ENCODE measurements around the gene CYP2U1. TPM values are rescaled to one million over a fixed set of nuclear protein-coding genes. Genes with fewer than 3 reads are reported as not detected.
A peak's percentile ranks its signal among the peaks of the same experiment; 100 is the strongest.

Gene CYP2U1
- total RNA-seq, 2 donors from 2014 or later = 19.6 to 21.1 TPM

GRCh38 chr4:107906458-107907100 is 24.8 kb upstream of the CYP2U1 start:
- Histone ChIP-seq H3K4me3 (no peak overlapping the region), H3K27me3 (replicated peaks; ENCODE audit: insufficient read depth) (no peaks in the 10 kb centered on the region), H3K36me3 (no peaks in the 10 kb centered on the region), H3K9me3 (no peaks in the 10 kb centered on the region), H3K27ac (no peak overlapping the region), H3K4me1 (ENCODE audit: control insufficient read depth in 1 of 2, low read depth in 2 of 2) (no peaks in the 10 kb centered on the region)
- ATAC-seq (ENCODE audit: insufficient number of reproducible peaks, low FRiP score, low read depth) (no peak), DNase-seq (ENCODE audit: low spot score) (no peak)
- TF ChIP-seq CTCF (IDR thresholded peaks at IDR 0.05) = no peak

GRCh38 chr4:107908377-107908776 is 23.0 kb upstream of the CYP2U1 start:
- no peak for TF ChIP-seq CTCF (IDR thresholded peaks at IDR 0.05)
- no peak for ATAC-seq (ENCODE audit: insufficient number of reproducible peaks, low FRiP score, low read depth)
- no peaks in the 10 kb centered on the region for H3K9me3 ChIP-seq
- H3K27me3 ChIP-seq (replicated peaks; ENCODE audit: insufficient read depth) = no peaks in the 10 kb centered on the region
- no peak for DNase-seq (ENCODE audit: low spot score)
- no peak overlapping the region for H3K27ac ChIP-seq
- no peak overlapping the region for H3K4me3 ChIP-seq
- H3K36me3 ChIP-seq = no peaks in the 10 kb centered on the region
- H3K4me1 ChIP-seq (ENCODE audit: control insufficient read depth in 1 of 2, low read depth in 2 of 2) = no peaks in the 10 kb centered on the region

GRCh38 chr4:107913283-107913899 is 18.0 kb upstream of the CYP2U1 start:
- Histone ChIP-seq H3K27me3 (replicated peaks; ENCODE audit: insufficient read depth) (no peaks in the 10 kb centered on the region), H3K9me3 (no peaks in the 10 kb centered on the region), H3K4me1 (ENCODE audit: control insufficient read depth in 1 of 2, low read depth in 2 of 2) (no peaks in the 10 kb centered on the region), H3K27ac (no peak overlapping the region), H3K4me3 (no peak overlapping the region), H3K36me3 (no peaks in the 10 kb centered on the region)
- ATAC-seq (ENCODE audit: insufficient number of reproducible peaks, low FRiP score, low read depth) = no peak
- DNase-seq (ENCODE audit: low spot score) = peak; percentile 4
- TF ChIP-seq CTCF (IDR thresholded peaks at IDR 0.05) = peak; percentile 78

- Histone ChIP-seq H3K27ac (no peak overlapping the region), H3K4me1 (ENCODE audit: control insufficient read depth in 1 of 2, low read depth in 2 of 2) (no peaks in the 10 kb centered on the region), H3K36me3 (no peaks in the 10 kb centered on the region), H3K4me3 (no peak overlapping the region), H3K9me3 (peaks cover 4% of the 10 kb centered on the region), H3K27me3 (replicated peaks; ENCODE audit: insufficient read depth) (no peaks in the 10 kb centered on the region)
- DNase-seq (ENCODE audit: low spot score) = no peak
- TF ChIP-seq CTCF (IDR thresholded peaks at IDR 0.05) = no peak
- no peak for ATAC-seq (ENCODE audit: insufficient number of reproducible peaks, low FRiP score, low read depth)
These were observed 16.1 kb upstream of the CYP2U1 start for GRCh38 chr4:107915220-107915619.

GRCh38 chr4:107916623-107917022 is 14.7 kb upstream of the CYP2U1 start:
- no peaks in the 10 kb centered on the region for H3K4me1 ChIP-seq (ENCODE audit: control insufficient read depth in 1 of 2, low read depth in 2 of 2)
- no peaks in the 10 kb centered on the region for H3K36me3 ChIP-seq
- no peak for ATAC-seq (ENCODE audit: insufficient number of reproducible peaks, low FRiP score, low read depth)
- no peak for DNase-seq (ENCODE audit: low spot score)
- H3K9me3 ChIP-seq = peaks cover 8% of the 10 kb centered on the region
- no peaks in the 10 kb centered on the region for H3K27me3 ChIP-seq (replicated peaks; ENCODE audit: insufficient read depth)
- TF ChIP-seq CTCF (IDR thresholded peaks at IDR 0.05) = no peak
- H3K27ac ChIP-seq = no peak overlapping the region
- H3K4me3 ChIP-seq = no peak overlapping the region

All from thoracic aorta (tissue), 2 donors.